IPS-18c (cell line): ENCODE measurements around the gene PCID2.

ENCODE experiments used
- H3K4me3 ChIP-seq: 2 replicates; pipeline ENCODE4 v1.7.0; 2013; ENCODE audit warnings: low read depth, mild to moderate bottlenecking, low read length, moderate library complexity; ENCODE audit not compliant: insufficient read depth
- H3K9me3 ChIP-seq: one replicate; pipeline ENCODE4 v1.6.1; 2013; ENCODE audit warnings: mild to moderate bottlenecking, low read length, moderate library complexity; ENCODE audit not compliant: control insufficient read depth, insufficient read depth

Gene PCID2

DNA sequence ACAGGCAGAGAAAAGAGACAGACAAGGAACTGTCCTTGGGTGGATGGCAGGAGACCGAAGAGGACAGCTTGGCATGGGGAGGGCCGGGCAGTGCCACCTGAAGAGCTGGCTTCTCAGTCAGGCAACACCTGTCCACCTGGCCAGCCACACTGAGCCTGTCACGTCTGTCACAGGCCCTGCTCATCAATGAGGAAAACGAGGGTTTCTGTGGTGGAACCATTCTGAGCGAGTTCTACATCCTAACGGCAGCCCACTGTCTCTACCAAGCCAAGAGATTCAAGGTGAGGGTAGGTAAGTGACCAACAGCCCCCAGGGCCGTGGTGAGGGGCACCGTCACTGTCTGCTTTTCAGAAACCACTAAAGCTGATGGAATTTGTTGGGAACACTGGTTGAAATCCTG is 61.3 kb downstream of the PCID2 start:
- Histone ChIP-seq H3K9me3 (peaks cover 2% of the 10 kb centered on the region), H3K4me3 (no peak overlapping the region)

DNA sequence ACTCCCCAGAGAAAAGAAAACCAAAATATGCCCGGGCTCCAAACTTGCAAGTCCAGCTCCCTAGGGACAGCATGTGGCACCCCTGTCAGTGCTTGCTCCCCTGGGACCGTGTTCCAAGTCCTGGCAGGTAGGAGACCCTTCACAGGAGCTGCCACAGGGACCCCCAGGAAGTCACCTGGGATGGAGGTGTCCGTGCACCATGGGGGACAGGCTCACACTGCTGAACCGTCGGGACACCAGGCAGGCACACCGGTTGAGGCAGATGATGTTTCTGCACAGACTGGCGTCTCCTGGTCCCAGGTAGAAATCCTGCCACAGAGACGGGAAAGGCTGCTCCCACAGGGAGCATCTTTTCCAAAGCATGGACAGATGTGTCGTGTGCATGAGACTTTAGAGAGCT is 61.7 kb downstream of the PCID2 start:
- Histone ChIP-seq H3K9me3 (no peaks in the 10 kb centered on the region), H3K4me3 (no peak overlapping the region)

- Histone ChIP-seq H3K4me3 (no peak overlapping the region), H3K9me3 (no peaks in the 10 kb centered on the region)
Measured at GRCh38 chr13:113145911-113146598, 62.4 kb downstream of the PCID2 start.

DNA sequence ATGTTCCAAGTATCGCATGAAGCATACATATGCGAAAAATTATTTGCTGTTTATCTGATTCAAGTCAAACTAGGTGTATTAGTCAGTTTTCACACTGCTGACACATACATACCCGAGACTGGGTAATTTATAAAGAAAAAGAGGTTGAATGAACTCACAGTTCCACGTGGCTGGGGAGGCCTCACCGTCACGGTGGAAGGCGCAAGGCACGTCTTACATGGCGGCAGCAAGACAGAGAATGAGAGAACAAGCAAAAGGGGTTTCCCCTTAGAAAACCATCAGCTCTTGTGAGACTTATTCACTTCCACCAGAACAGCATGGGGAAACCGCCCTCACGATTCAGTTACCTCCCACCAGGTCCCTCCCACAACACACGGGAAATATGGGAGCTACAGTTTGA is 63.0 kb downstream of the PCID2 start:
- H3K9me3 ChIP-seq: no peaks in the 10 kb centered on the region
- H3K4me3 ChIP-seq: no peak overlapping the region

GRCh38 chr13:113144255-113144629 is 64.2 kb downstream of the PCID2 start:
- Histone ChIP-seq H3K4me3 (no peak overlapping the region), H3K9me3 (no peaks in the 10 kb centered on the region)

GRCh38 chr13:113143466-113144254 is 64.8 kb downstream of the PCID2 start:
- no peaks in the 10 kb centered on the region for H3K9me3 ChIP-seq
- H3K4me3 ChIP-seq: no peak overlapping the region

DNA sequence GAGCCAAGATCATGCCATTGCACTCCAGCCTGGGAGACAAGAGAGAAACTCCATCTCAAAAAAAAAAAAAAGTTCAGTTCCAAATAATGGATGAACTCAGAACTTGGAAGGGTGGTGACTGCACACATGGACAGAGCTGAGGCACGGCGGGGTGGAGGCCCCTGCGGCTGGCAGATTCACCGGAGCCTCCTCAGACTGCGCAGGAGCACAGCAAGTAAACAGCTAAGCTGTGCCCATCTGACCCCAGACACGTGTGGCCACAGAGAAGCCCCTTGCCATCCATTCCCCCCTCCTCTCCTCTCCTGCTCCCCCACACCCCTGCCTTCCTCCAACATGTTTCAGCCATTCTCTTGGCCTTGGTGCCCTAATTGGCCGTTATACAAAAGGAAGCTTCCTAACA is 65.6 kb downstream of the PCID2 start:
- H3K4me3 ChIP-seq: no peak overlapping the region
- H3K9me3 ChIP-seq: no peaks in the 10 kb centered on the region

- H3K4me3 ChIP-seq: no peak overlapping the region
- no peaks in the 10 kb centered on the region for H3K9me3 ChIP-seq
Measured at GRCh38 chr13:113141601-113141970, 66.9 kb downstream of the PCID2 start.

DNA sequence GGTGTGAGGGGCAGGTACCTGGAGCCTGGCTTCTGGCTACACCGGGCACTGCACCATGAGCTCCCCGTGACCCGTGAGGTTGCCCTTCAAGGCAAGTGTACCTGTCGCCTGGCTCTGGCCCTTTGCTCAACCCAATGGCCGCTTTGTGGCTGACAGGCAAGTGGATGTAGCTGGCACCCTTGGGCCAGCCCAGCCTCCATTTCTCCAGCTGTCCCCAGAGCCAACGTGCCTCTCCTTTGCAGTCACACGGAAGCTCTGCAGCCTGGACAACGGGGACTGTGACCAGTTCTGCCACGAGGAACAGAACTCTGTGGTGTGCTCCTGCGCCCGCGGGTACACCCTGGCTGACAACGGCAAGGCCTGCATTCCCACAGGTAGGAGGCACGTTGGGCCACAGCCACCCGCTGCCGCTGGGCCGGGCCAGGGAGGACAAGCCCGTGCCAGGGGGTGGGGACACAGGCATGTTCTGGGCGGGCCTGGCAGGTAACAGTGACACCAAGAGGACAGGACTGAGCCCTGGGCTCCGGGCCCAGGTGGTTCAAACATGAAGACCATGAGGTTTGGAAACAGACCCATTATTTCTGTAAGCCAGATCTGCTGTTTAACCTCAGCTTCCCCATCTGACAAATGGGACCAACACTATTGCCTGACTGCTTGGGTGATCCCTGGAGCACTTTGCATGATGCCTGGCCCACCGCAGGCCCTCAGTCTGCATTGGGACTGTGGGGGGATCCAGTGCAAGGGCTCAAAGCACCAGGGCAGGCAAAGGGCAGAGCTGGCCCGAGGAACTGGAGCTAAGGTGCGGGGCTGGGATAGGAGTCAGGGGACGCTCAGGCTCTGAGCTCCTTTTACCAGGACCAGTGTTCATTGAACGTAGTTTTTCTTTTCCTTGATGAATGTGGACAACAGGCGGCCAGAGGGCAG is 67.5 kb downstream of the PCID2 start:
- Histone ChIP-seq H3K9me3 (no peaks in the 10 kb centered on the region), H3K4me3 (no peak overlapping the region)

DNA sequence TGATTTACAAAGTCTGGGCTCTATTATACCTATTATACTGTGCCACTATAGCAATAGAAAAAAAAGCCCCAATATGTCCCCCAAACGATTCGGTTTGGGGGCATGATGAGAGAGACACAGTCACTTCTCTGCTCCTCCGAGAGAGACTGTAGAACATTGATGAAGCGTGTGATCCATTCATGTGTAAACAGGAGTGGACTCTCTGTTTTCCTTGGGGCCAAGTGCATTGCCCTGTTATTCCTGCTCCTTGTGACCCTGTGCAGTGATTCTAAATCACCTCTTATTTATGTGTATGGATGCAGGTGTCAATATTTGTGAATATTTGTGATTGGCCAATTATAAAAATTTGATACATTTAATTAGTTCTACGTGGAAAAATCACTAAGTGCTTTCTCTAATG is 68.9 kb downstream of the PCID2 start:
- Histone ChIP-seq H3K9me3 (no peaks in the 10 kb centered on the region), H3K4me3 (no peak overlapping the region)

- Histone ChIP-seq H3K9me3 (no peaks in the 10 kb centered on the region), H3K4me3 (no peak overlapping the region)
Measured at GRCh38 chr13:113138792-113139551, 69.5 kb downstream of the PCID2 start.

GRCh38 chr13:113137691-113138298 is 70.7 kb downstream of the PCID2 start:
- no peaks in the 10 kb centered on the region for H3K9me3 ChIP-seq
- no peak overlapping the region for H3K4me3 ChIP-seq

GRCh38 chr13:113135281-113135760 is 73.1 kb downstream of the PCID2 start:
- Histone ChIP-seq H3K4me3 (no peak overlapping the region), H3K9me3 (no peaks in the 10 kb centered on the region)

- H3K9me3 ChIP-seq: no peaks in the 10 kb centered on the region
- no peak overlapping the region for H3K4me3 ChIP-seq
Measured at GRCh38 chr13:113129921-113130750, 78.3 kb downstream of the PCID2 start.

GRCh38 chr13:113129480-113129879 is 79.0 kb downstream of the PCID2 start:
- H3K9me3 ChIP-seq: no peaks in the 10 kb centered on the region
- no peak overlapping the region for H3K4me3 ChIP-seq
